Measurements from ENCODE around the gene RND2.

GRCh38 chr17:42980274-42980765, 44.7 kb upstream of the RND2 start, which contains the start of gene RUNDC1:
- TF ChIP-seq CTCF (conservative IDR thresholded peaks at IDR 0.05; ENCODE audit: low read depth, low read length) = no peak
- no peak for TF ChIP-seq EZH2 (IDR thresholded peaks at IDR 0.05; ENCODE audit: borderline replicate concordance, low read depth, low read length, poor library complexity, severe bottlenecking)
